ENCODE data around the gene SMAP2.

DNA sequence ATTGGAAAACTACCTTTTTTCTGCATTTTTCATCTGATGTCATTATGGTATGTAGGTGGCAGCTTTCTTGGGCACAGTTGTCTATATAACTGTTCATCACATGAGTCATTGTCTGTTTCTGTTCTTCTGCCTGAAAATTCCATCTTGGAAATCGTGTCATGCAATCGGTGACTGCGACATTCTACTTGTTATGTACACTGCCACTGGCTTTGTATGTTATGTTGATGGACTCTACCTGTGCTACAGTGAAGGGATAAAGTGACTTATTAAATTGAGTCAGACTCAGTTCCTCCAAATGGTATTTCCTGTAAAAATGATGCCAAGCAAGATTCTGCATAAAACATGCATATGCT lies 8.6 kb downstream of the SMAP2 start:
- TF ChIP-seq, protein P1, sequence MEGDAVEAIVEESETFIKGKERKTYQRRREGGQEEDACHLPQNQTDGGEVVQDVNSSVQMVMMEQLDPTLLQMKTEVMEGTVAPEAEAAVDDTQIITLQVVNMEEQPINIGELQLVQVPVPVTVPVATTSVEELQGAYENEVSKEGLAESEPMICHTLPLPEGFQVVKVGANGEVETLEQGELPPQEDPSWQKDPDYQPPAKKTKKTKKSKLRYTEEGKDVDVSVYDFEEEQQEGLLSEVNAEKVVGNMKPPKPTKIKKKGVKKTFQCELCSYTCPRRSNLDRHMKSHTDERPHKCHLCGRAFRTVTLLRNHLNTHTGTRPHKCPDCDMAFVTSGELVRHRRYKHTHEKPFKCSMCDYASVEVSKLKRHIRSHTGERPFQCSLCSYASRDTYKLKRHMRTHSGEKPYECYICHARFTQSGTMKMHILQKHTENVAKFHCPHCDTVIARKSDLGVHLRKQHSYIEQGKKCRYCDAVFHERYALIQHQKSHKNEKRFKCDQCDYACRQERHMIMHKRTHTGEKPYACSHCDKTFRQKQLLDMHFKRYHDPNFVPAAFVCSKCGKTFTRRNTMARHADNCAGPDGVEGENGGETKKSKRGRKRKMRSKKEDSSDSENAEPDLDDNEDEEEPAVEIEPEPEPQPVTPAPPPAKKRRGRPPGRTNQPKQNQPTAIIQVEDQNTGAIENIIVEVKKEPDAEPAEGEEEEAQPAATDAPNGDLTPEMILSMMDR (IDR thresholded peaks at IDR 0.05; ENCODE audit: low read depth, low read length) = no peak
- no peak for TF ChIP-seq POLR2A (IDR thresholded peaks at IDR 0.05; ENCODE audit: extremely low read depth, insufficient read length)
- TF ChIP-seq, protein P2, sequence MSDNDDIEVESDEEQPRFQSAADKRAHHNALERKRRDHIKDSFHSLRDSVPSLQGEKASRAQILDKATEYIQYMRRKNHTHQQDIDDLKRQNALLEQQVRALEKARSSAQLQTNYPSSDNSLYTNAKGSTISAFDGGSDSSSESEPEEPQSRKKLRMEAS (IDR thresholded peaks at IDR 0.05; ENCODE audit: low read depth, low read length) = no peak
